ENCODE measurements around the gene NEK7.
"Not testable (repeated sequence)": the region's sequence is repeated elsewhere in the genome, so short reads cannot be mapped to it uniquely, and the experiment has no call there.

The NEK7 gene

GRCh38 chr1:198187973-198188588 lies 31.3 kb downstream of the NEK7 start:
- ChIA-PET POLR2A (no interaction called here), CTCF (interaction anchor here (0.8 to 1.5 kb wide), 7 partner anchors 11 to 76 kb away, joined by 3 to 4 read pairs (median 3); no protein-coding TSS in a partner anchor)
- TF ChIP-seq, protein P1, sequence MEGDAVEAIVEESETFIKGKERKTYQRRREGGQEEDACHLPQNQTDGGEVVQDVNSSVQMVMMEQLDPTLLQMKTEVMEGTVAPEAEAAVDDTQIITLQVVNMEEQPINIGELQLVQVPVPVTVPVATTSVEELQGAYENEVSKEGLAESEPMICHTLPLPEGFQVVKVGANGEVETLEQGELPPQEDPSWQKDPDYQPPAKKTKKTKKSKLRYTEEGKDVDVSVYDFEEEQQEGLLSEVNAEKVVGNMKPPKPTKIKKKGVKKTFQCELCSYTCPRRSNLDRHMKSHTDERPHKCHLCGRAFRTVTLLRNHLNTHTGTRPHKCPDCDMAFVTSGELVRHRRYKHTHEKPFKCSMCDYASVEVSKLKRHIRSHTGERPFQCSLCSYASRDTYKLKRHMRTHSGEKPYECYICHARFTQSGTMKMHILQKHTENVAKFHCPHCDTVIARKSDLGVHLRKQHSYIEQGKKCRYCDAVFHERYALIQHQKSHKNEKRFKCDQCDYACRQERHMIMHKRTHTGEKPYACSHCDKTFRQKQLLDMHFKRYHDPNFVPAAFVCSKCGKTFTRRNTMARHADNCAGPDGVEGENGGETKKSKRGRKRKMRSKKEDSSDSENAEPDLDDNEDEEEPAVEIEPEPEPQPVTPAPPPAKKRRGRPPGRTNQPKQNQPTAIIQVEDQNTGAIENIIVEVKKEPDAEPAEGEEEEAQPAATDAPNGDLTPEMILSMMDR (IDR thresholded peaks at IDR 0.05; ENCODE audit: control extremely low read depth, extremely low read depth, low read depth, missing control alignments), result no peak
- DNase-seq (ENCODE audit: extremely low spot score), result no peak

GRCh38 chr1:198191117-198191516 lies 34.3 kb downstream of the NEK7 start:
- ChIA-PET CTCF (no interaction called here), POLR2A (no interaction called here)
- DNase-seq (ENCODE audit: extremely low spot score), result no peak
- TF ChIP-seq, protein P1 (IDR thresholded peaks at IDR 0.05; ENCODE audit: control extremely low read depth, extremely low read depth, low read depth, missing control alignments), result no peak

GRCh38 chr1:198193871-198194270 lies 37.1 kb downstream of the NEK7 start:
- DNase-seq (ENCODE audit: extremely low spot score); CTCF ChIA-PET; POLR2A ChIA-PET: not testable (repeated sequence)

DNA sequence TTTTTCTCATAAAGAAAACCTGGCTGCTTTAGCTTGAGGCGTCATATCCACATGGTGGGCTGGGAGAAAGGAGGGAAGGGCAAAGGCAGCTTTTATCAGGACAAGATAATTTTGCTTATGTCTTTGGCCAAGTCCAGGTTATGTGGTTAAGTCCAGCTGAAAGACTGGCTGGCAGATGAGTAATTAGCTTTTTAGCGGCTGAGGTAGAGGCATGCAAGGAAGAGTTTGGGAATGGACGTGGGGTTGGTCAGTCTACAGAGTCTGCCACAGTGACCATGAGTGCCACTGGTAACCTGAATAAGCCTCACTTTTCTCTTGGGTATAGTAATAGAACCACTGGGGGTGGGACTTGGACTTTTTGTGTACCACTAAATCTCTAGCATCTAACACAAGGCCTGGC lies 39.8 kb downstream of the NEK7 start:
- ChIA-PET POLR2A (no interaction called here), CTCF (interaction anchor here (0.9 to 1.2 kb wide), 3 partner anchors 8 to 43 kb away, joined by 3 to 4 read pairs (median 3); partner anchors contain the start of gene NEK7)
- DNase-seq (ENCODE audit: extremely low spot score), result no peak
- TF ChIP-seq, protein P1 (IDR thresholded peaks at IDR 0.05; ENCODE audit: control extremely low read depth, extremely low read depth, low read depth, missing control alignments), result no peak

DNA sequence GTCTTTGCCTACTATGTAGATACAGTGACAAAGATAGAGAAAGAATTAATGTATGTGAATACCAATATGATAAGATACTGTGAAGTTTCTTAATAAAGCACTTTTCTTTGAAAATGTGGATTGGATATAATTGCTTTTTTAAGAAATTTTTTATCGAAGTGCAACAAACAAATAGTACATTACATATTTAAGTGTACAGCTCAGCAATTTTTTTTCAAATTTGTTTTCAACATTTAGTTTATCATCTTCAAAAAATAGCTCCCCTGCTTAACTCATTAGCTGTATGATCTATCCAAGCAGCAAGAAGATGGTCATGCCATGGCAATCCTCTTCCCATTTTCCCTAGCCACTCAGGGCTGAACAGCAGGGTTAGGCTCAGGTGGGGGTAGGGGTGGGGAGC lies 40.5 kb downstream of the NEK7 start:
- DNase-seq (ENCODE audit: extremely low spot score), result no peak
- ChIA-PET POLR2A (no interaction called here), CTCF (interaction anchor here (0.6 to 3.4 kb wide), 4 partner anchors 12 to 39 kb away, joined by 3 to 15 read pairs (median 3); no protein-coding TSS in a partner anchor)
- TF ChIP-seq, protein P1 (IDR thresholded peaks at IDR 0.05; ENCODE audit: control extremely low read depth, extremely low read depth, low read depth, missing control alignments), result no peak

GRCh38 chr1:198199105-198199504 lies 42.3 kb downstream of the NEK7 start:
- ChIA-PET CTCF (interaction anchor here (0.8 to 3.4 kb wide), 6 partner anchors 11 to 130 kb away, joined by 3 to 15 read pairs (median 4); no protein-coding TSS in a partner anchor), POLR2A (no interaction called here)
- DNase-seq (ENCODE audit: extremely low spot score), result no peak
- TF ChIP-seq, protein P1 (IDR thresholded peaks at IDR 0.05; ENCODE audit: control extremely low read depth, extremely low read depth, low read depth, missing control alignments), result no peak

DNA sequence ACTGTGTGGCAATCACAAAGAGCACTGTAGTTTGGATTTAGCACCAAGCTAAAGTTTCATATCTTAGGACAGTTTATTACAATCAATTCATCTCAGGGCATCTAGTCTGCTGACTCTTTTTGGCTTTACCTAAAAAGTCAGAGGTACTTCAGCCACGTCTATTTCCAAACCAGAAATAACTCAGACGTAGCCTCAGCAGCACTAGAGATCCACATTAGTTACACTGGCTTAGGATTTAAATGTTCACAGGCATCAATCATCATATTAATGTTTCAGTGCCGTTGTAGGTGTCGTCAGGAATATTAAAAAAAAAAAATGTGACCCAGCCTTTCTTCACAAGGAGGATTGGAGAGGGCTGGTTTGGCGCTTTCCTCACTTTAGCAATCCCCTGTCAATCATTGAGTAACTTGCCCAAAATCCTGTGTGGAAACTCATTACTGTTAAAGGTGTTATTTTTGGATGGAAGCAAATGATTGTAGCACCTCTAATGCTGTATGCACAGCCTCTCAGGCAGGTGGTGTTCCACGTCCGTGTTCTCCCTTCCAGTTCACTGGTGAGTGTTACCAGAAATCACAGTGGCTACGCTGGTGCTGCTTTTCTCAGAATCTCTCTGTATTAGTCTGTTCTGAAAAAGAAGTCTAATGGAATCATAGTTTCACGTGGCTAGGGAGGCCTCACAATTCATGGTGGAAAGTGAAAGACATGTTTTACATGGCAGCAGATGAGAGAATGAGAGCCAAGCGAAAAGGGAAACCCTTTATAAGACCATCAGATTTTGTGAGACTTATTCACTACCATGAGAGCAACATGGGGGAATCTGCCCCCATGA lies 45.4 kb downstream of the NEK7 start:
- ChIA-PET POLR2A (no interaction called here), CTCF (no interaction called here)
- DNase-seq (ENCODE audit: extremely low spot score), result peak; percentile 28
- TF ChIP-seq, protein P1 (IDR thresholded peaks at IDR 0.05; ENCODE audit: control extremely low read depth, extremely low read depth, low read depth, missing control alignments), result no peak

Measured in GM10248 (cell line).